Mesothelial cell of epicardium (in vitro differentiated cells): ENCODE results near the gene MYCBP2. TPM values are rescaled to one million over a fixed set of nuclear protein-coding genes. Genes with fewer than 3 reads are reported as not detected.

Experiments used
- DNase-seq, 2 experiments: peaks; one replicate each; pipeline ENCODE4 v3.0.0; 2021; ENCODE audit warnings: low spot score in 2 of 2; ENCODE audit not compliant: unreplicated experiment in 2 of 2
- H3K27ac Mint-ChIP-seq: 2 replicates; pipeline ENCODE4 v1.8.0; 2021; ENCODE audit warnings: mixed read lengths
- H3K27me3 Mint-ChIP-seq: 2 replicates; pipeline ENCODE4 v1.8.0; 2021; ENCODE audit warnings: low read depth, mixed read lengths
- H3K36me3 Mint-ChIP-seq: 2 replicates; pipeline ENCODE4 v1.8.0; 2021; ENCODE audit warnings: mixed read lengths
- H3K4me1 Mint-ChIP-seq: 2 replicates; pipeline ENCODE4 v1.8.0; 2021; ENCODE audit warnings: mixed read lengths
- H3K4me3 Mint-ChIP-seq: 2 replicates; pipeline ENCODE4 v1.8.0; 2021; ENCODE audit warnings: mild to moderate bottlenecking, moderate library complexity, mixed read lengths
- H3K9me3 Mint-ChIP-seq: 2 replicates; pipeline ENCODE4 v1.8.0; 2021; ENCODE audit warnings: mixed read lengths
- total RNA-seq: library from RNA; stranded (reverse); gene quantifications from 3 replicates; pipeline ENCODE4 v1.2.1, GENCODE V29; 2021
- TF ChIP-seq, protein P1 (sequence below): fragments of 200-600 bp; sonication (generic); IDR thresholded peaks from one replicate; pipeline ENCODE4 v1.5.0; 2021; ENCODE audit warnings: antibody characterized with exemption; ENCODE audit not compliant: unreplicated experiment

MYCBP2 gene
- total RNA-seq, 1 donor from 2014 or later = 72.3 TPM

DNA sequence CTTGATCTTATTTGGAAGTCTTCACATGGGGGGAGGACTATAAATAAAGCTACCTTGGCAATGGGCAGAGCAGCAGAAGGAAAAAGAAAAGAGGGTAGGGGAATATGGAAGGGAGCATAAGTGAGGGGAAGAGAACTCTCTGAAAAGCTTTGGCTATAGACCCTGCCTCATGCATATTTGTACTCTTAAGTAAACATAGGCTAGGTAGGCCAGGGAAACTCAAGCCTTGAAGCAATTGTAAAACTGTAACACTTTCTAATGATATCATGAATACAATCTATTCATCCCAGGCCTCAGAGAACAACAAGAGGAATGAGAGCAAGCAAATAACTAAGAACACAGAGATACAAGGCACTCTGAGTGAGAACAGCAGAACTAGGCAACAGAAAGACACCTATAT lies 20.4 kb downstream of the MYCBP2 start:
- Mint-ChIP-seq H3K27ac (peak overlapping the region; percentile 41), H3K4me3 (no peak overlapping the region), H3K9me3 (peaks cover 28% of the 10 kb centered on the region), H3K36me3 (peaks cover 12% of the 10 kb centered on the region), H3K27me3 (no peaks in the 10 kb centered on the region), H3K4me1 (peaks cover 36% of the 10 kb centered on the region)
- no peak for DNase-seq
- TF ChIP-seq, protein P1, sequence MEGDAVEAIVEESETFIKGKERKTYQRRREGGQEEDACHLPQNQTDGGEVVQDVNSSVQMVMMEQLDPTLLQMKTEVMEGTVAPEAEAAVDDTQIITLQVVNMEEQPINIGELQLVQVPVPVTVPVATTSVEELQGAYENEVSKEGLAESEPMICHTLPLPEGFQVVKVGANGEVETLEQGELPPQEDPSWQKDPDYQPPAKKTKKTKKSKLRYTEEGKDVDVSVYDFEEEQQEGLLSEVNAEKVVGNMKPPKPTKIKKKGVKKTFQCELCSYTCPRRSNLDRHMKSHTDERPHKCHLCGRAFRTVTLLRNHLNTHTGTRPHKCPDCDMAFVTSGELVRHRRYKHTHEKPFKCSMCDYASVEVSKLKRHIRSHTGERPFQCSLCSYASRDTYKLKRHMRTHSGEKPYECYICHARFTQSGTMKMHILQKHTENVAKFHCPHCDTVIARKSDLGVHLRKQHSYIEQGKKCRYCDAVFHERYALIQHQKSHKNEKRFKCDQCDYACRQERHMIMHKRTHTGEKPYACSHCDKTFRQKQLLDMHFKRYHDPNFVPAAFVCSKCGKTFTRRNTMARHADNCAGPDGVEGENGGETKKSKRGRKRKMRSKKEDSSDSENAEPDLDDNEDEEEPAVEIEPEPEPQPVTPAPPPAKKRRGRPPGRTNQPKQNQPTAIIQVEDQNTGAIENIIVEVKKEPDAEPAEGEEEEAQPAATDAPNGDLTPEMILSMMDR = no peak

DNA sequence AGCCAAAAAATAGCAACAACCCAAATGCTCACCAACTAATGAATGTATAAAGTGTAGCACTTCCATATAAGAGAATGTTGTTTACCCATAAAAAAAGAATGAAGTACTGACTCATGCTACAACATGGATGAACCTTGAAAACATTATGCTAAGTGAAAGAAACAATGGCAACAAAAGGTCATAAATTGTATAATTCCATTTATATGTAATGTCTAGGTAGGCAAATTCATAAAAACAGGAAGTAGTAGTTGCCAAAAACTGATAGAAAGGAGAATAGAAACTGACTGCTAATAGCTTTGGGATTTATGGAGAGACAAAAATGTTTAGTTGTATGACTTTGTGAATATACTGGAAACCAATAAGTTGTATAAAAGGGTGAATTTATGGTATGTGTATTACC lies 21.6 kb downstream of the MYCBP2 start:
- H3K27me3 Mint-ChIP-seq = no peaks in the 10 kb centered on the region
- H3K4me1 Mint-ChIP-seq = peaks cover 36% of the 10 kb centered on the region
- H3K9me3 Mint-ChIP-seq = peaks cover 28% of the 10 kb centered on the region
- no peak for DNase-seq
- peak overlapping the region; percentile 13 for H3K27ac Mint-ChIP-seq
- no peak overlapping the region for H3K4me3 Mint-ChIP-seq
- peaks cover 12% of the 10 kb centered on the region for H3K36me3 Mint-ChIP-seq
- TF ChIP-seq, protein P1 = no peak

GRCh38 chr13:77300176-77301037 lies 26.5 kb downstream of the MYCBP2 start:
- H3K4me1 Mint-ChIP-seq = peaks cover 41% of the 10 kb centered on the region
- H3K4me3 Mint-ChIP-seq = no peak overlapping the region
- TF ChIP-seq, protein P1 = no peak
- H3K27ac Mint-ChIP-seq = peak overlapping the region; percentile 87
- no peak for DNase-seq
- peaks cover 19% of the 10 kb centered on the region for H3K9me3 Mint-ChIP-seq
- H3K27me3 Mint-ChIP-seq = no peaks in the 10 kb centered on the region
- H3K36me3 Mint-ChIP-seq = peaks cover 16% of the 10 kb centered on the region

DNA sequence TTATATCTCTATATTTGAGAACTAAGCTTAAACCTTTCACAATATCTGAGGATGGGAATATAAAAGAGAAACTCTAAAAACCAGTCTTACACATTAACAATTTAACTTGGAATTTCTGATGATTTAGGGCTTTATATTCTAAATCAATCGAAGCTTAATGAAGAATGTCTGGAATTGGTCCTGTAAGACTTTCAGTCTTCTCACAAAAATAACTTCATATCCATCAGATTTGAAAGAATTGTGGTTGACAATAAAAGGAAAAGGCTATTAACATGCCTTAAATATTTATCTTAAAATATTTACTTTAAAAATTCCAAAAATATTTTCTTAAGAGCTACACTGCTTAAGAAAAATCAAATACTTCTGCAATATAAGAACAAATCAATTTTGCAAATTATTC lies 27.3 kb downstream of the MYCBP2 start:
- H3K36me3 Mint-ChIP-seq = peaks cover 18% of the 10 kb centered on the region
- peaks cover 41% of the 10 kb centered on the region for H3K4me1 Mint-ChIP-seq
- no peaks in the 10 kb centered on the region for H3K27me3 Mint-ChIP-seq
- H3K9me3 Mint-ChIP-seq = peaks cover 13% of the 10 kb centered on the region
- TF ChIP-seq, protein P1 = no peak
- H3K27ac Mint-ChIP-seq = no peak overlapping the region
- H3K4me3 Mint-ChIP-seq = no peak overlapping the region
- no peak for DNase-seq

GRCh38 chr13:77298426-77298825 lies 28.5 kb downstream of the MYCBP2 start:
- TF ChIP-seq, protein P1 = no peak
- Mint-ChIP-seq H3K27ac (peak overlapping the region; percentile 11), H3K36me3 (peaks cover 16% of the 10 kb centered on the region), H3K4me1 (peaks cover 41% of the 10 kb centered on the region), H3K4me3 (no peak overlapping the region), H3K9me3 (peaks cover 3% of the 10 kb centered on the region), H3K27me3 (no peaks in the 10 kb centered on the region)
- no peak for DNase-seq
